ENCODE measurements around the gene TAMALIN.

Gene TAMALIN

GRCh38 chr12:52014567-52015530, 8.1 kb downstream of the TAMALIN start:
- no peak for DNase-seq

DNA sequence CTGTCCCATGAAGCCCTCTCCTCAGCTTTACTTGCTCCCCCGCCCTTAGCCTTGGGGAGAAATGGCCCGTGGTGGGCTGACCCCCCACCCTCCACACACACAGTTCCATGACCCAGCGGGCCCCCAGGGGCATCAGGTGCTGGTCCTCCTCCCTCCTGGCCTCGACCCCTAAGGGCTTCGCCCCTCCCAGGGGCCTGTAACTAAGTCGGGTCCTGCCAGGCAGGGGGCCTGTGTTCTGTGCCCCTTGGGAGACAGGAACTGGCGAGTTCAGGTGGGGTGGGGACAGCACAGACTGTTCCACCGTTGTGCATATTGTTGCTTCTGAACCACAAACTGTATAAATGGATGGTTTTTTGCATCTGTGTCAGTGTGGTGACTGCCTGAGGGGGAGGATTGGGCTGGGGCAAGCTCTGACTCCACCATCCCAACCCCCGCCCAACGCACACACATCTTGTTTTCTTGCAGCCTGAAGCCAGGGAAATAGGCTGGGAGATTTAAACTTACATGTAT, 8.8 kb downstream of the TAMALIN start:
- DNase-seq = no peak

DNA sequence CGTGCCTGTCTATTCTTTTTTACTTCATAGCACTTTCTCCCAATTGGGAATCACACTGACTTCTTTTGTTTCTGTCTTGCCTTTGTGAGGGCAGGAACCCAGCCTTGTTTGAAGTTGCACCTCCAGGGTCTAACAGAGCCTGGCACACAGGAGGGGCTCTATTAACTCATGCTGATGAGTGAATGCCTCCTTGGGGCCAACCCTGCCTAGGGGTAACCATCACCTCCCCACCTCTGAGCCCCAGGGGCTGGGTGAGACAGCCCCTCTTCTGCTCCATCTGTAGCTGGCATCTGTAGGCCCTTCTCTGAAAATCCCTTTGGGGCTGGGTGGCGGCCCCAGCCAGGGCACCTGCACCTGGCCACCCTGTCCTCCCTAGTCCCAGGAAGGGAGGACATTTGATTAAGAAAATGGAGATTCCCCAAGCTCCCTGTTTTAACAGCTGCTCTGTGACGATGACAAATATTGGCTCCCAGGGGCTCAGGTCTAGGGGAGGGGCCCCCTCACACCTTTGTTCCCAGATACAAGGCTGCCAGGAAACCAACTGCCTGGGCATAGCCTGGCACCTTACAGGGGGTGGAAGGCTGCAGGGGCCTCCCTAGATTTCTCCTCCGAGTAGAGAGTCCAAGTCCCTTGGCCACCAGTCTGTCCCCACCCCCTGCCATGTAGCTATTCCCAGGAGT, 11.8 kb downstream of the TAMALIN start:
- DNase-seq = no peak

DNA sequence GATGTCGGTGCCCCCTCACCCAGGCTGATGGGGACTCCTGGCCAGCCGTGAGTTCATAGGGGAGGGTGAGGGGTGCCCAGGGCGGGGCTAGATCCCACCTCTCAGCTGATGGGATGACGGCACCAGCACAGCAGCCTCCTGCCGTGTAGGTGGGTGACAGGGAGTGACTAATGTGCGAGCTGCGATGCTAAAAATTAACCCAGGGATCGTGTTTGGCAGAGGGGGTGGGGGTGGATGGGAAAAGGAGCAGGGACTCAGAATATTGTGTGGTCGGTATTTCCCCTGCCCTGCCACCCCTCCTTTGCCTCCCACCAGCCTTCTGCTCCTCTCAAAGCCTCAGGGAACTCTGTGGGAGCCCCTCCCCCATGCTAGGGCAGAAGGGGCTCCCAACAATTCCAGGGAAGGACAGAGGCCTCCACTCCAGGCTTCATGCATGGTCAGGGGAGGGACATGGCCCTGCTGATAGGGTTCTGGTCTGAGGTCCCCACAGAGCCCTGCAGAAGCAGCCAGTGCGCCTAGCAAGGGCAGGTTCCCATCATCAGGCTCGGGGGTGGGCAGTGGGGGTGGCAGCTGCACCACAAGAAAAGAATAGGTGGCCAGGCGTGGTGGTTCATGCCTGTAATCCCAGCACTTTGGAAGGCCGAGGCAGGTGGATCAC, 12.5 kb downstream of the TAMALIN start:
- no peak for DNase-seq

GRCh38 chr12:52020539-52021336, 14.0 kb downstream of the TAMALIN start:
- DNase-seq = no peak

DNA sequence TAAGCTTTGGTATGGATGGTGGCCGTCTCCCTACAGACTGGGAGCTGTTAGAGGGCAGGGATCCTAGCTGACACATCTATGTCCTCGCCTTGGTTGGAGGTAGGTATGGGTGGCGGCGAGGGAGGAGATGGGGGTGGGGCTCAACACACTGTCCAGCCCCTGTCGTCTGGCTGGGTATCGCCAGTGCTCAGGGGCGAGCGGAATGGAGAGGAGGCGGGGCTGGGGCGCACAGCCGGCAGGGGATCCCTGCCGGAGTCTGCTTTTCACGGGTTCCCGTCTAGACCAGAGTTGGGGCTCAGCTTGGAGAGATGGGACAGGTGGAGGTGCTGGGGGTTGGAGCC, 16.1 kb downstream of the TAMALIN start:
- DNase-seq = no peak

GRCh38 chr12:52023182-52023975, 16.6 kb downstream of the TAMALIN start:
- peak; percentile 36 for DNase-seq

- no peak for DNase-seq
Observed at GRCh38 chr12:52023976-52024688, 17.4 kb downstream of the TAMALIN start.

GRCh38 chr12:52024845-52025230, 18.1 kb downstream of the TAMALIN start:
- DNase-seq = no peak

DNA sequence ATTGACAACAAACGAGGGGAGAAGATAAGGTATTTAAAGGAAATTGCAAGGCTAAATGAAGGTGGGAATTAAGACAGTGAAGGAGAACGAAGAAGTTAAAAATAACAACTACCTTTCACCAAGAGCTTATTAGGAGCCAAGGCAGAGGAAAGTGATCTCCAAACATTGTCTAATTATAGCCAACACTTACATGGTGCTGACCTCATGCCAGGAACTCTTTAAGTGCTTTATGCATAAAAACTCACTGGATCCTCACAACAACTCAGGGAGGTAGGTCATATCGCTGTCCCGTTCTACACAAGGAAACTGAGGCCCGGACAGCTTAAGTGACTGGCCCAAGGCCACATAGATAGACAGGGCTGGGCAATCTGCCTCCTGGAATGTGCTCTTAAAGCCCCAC, 19.5 kb downstream of the TAMALIN start:
- no peak for DNase-seq

GRCh38 chr12:52027085-52027843, 20.5 kb downstream of the TAMALIN start:
- no peak for DNase-seq

GRCh38 chr12:52029685-52030084, 22.9 kb downstream of the TAMALIN start:
- DNase-seq = peak; percentile 57

GRCh38 chr12:52032446-52032803, 25.7 kb downstream of the TAMALIN start:
- peak; percentile 22 for DNase-seq

DNA sequence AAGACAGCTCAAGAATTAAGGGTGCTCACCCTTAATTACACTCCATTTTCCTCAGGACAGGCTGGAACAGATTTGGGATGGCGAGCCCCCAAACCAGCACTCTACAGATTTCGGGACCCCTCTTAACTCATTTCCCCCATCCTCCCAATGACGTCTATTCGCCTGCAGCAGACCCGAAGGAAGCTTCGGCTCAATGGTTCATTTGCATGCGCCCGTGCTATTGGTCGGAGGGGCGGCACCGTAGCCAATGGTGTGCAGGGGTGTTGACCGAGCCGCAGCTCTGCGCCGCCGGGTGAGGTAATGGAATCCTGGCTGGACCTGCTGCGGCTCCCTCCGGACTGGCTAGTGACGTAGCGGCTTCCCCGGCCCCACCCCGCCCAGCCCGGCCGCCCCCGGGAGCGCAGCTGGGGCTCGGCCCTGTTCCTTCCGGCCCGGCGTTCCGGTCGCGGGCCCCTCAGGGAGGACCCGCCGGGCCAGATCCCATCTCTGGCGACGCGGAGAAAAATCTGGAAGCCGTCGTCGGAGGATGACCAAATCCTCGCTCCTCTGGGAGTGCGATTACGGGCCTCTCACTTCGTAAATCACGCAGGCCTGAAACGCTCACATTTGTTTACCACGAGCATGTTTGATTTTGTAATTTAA, 26.2 kb downstream of the TAMALIN start:
- DNase-seq = peak; percentile 78

GRCh38 chr12:52033446-52034140, 26.8 kb downstream of the TAMALIN start:
- DNase-seq = no peak

DNA sequence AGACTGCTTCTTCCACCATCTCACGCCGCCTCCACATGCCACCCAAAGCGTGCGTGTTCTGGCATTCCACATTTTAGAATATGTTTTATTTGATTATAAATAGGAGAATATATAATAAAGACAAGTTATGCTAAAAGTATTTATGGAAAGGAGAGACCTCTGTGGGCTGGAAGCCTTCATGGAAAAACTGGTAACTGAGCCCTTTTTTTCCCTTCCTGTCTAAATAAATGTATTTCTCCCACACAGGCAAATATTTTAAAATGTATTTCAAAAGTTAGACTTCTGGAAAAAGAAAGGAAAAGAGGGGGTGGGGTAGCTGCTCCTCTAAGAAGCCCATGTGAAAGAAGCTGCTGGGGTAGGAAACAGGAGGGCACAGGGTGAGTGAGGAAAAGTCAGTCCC, 28.4 kb downstream of the TAMALIN start:
- no peak for DNase-seq

DNA sequence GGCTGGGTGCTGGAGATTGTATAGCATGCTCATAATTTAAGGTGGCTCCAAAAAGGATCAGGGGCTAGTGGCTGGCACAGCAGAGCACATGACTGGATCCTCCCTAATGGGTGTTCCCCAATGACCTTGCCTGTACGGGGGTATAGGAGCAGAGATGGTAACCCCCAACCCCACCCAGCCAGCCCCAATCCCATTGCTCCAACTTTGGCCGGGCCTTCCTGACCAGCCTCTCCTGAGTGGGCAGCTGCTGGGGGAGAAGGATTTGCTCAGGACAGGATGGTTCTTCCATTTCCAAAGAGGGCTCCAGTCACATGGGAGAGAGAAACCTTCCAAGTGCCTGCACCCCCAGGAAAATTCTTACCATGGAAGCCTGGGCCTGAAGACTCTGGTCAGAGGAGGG, 29.2 kb downstream of the TAMALIN start:
- no peak for DNase-seq

DNA sequence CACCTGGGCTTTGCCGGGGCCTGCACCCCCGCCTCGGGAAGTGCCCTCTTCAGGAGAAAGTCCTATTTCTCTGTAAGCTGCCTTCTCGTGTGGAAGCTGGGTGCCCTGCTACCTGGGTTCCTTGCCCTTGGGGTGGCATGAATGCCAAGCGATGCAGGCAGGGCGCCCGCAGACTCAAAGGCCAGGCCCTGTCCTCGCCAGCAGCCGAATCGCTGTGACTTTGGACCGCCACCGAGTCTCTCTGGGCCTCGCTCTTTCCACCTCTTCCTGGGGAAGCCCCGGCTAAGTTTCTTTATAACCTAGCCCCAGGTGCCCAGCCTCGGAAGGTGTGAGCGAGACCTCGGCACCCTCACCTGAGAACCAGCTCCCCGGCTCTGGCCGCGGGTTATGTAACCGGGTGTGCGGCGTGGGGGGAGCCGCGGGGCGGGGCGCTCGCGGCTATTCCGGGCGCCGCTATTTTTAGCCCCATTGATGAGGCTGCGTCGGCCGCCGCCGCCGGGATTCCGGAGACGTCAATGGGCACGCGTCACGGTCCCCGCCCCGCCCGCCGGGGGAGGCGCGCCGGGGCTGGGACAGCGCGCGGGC, 29.9 kb downstream of the TAMALIN start:
- DNase-seq = no peak

Measured in NCI-H2029 treated with DMSO at 0.1 percent for 48 hours (cell line).